HG02973 (cell line): ENCODE data around the gene B3GALT5.

ENCODE experiments used
- ATAC-seq: cut with Tn5 transposase; IDR thresholded peaks from one replicate; pipeline ENCODE4 v1.9.1; 2021; ENCODE audit warnings: moderate library complexity; ENCODE audit not compliant: unreplicated experiment

The B3GALT5 gene

DNA sequence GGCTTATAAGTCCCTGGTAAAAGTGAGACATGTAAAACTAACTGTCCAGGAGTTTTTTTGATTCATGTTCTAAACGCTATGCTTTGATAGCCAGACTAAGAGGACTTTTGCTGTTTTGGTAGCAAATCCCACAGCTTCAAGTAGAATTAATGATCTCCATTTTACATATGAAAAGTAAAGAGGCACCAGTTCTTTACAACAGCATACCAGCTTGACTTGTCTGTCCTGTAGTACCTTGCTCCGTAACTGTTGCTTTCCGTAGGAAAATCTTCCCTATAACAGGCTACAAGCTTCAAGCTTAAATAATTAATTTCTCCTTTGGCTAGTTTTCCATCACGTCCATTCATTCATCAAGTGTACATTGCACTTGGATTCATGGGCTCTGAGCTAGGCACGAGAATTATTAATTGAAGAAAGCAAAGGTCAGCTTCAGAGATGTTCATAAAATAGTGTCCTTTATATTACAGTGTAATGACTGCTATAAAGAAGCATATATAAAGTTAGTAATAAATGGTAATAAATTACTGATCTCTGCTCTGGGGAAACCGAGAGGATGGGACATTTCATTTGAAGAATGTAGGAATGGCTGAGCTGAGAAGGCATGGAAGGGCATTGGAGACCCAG is 29.2 kb downstream of the B3GALT5 start:
- ATAC-seq, result no peak

DNA sequence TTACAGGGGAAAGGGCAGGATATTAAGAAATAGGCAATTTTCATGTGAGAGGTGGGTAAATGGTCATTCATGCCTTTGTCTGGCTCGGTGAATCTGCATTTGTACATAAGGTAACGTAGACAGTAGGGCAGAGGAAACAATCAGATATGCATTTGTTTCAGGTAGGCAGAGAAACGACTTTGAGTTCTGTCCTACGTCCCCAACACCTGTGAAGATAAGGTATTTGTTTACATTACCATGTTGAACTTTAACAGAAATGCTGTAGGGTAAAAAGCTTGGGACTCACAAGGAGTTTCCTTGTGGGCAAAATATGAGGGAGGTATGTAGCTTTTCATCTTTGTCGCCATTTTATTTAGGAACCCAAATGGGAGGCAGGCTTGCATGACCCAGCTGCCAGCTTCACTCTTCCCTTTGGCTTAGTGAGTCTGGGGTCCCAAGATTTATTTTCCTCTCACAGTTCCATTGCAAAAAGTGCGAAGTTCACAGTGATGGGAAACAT is 31.4 kb downstream of the B3GALT5 start:
- no peak for ATAC-seq

DNA sequence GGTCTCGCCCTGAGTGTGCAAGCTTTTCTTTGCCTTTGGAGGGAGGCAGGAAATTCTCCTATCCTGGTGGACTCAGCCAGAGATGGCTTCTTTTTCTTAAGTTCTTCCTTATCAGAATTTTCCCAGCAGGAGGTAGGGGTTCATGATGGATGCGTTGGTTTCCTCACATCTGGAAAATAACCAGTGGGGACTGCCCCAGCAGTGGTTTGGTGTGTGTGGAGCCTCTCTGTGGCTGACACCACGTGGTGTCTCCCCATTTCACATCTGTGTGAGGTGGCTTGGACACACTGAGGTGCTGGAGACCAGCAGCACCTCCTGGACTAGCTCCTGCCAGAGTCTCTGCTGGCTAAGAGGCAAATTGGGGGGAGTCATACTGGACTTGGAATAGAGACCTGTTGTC is 32.6 kb downstream of the B3GALT5 start:
- no peak for ATAC-seq

- ATAC-seq, result no peak
Measured at GRCh38 chr21:39647476-39647875, 34.7 kb downstream of the B3GALT5 start.

- no peak for ATAC-seq
Measured at GRCh38 chr21:39648879-39649278, 36.1 kb downstream of the B3GALT5 start.

DNA sequence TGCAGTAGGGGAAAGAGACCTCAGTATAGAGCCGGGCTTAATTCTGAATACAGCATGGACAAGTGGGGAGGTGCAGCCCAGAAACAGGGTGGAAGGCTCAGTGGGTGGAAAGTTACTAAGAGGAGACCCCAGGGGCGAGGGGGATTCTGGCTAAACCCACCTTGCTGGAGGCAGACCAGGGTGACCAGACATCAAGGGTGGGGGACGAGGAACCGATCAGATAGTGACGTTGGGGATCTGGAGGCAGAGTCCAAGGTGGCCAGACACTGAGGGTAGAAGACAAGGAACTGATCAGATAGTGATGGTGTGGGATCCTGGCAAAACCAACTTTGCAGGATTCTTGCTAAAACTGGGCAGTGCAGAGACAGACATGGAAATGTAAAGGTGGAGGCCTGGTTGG is 36.8 kb downstream of the B3GALT5 start:
- ATAC-seq, result no peak

DNA sequence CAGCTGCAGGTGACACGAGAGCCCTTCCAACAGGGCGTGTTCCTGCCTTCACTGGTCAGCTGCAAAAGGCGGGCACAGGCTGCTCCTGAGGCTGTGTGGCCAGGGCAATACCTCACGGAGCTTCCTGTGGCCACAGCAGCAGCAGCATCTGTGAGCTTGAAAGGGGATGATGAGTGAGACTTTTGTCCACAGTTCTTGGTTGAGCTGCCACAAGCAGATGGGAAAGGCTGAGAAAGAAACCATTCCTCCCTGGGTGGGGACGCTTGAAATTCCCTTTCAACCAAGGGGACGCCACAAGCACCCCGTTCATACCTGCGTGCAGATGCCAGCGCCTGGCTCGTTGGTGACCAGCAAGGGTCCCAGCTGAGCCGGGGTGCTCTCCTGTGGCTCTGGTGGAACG is 37.6 kb downstream of the B3GALT5 start:
- no peak for ATAC-seq

GRCh38 chr21:39650801-39651200 is 38.1 kb downstream of the B3GALT5 start:
- no peak for ATAC-seq

- no peak for ATAC-seq
Measured at GRCh38 chr21:39651206-39651605, 38.5 kb downstream of the B3GALT5 start.

DNA sequence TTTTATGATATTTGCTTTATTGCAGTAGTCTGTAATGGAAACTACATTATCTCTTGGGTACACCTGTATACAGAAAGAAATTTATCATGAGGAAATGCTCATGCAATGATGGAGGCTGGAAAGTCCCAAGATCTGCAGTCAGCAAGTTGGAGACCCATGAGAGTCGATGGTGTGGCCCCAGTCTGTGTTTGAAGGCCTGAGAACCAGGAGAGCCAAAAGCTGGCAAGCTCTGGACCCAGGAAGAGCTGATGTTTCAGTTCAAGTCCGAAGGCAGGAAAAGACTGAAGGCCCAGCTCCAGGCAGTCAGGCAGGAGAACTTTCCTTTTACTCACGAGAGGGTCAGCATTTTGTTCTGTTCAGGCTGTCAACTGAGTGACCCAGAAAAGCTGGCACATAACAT is 42.2 kb downstream of the B3GALT5 start:
- no peak for ATAC-seq

GRCh38 chr21:39655589-39655988 is 42.8 kb downstream of the B3GALT5 start:
- ATAC-seq, result no peak

DNA sequence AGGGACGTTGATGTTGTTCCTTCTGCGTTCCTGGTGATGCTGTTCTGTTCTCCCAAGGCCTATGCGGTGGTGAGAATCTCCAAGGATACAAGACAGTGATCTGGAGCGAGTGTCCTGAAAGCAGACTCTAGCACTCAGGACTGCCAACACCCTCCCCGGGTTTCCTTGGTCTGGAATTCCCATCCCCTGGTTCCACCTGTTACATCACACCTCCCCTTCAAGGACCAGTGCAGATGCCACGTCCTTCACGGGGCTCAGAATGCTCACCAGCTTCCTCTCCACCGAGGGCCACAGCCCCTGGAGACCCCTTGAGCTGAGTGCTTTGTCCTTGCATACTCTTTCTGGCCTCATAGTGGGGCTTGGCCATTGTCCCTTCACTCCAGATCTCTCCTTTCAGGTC is 43.5 kb downstream of the B3GALT5 start:
- no peak for ATAC-seq

- ATAC-seq, result no peak
Measured at GRCh38 chr21:39657091-39657689, 44.5 kb downstream of the B3GALT5 start.

GRCh38 chr21:39658066-39658465 is 45.3 kb downstream of the B3GALT5 start:
- no peak for ATAC-seq

DNA sequence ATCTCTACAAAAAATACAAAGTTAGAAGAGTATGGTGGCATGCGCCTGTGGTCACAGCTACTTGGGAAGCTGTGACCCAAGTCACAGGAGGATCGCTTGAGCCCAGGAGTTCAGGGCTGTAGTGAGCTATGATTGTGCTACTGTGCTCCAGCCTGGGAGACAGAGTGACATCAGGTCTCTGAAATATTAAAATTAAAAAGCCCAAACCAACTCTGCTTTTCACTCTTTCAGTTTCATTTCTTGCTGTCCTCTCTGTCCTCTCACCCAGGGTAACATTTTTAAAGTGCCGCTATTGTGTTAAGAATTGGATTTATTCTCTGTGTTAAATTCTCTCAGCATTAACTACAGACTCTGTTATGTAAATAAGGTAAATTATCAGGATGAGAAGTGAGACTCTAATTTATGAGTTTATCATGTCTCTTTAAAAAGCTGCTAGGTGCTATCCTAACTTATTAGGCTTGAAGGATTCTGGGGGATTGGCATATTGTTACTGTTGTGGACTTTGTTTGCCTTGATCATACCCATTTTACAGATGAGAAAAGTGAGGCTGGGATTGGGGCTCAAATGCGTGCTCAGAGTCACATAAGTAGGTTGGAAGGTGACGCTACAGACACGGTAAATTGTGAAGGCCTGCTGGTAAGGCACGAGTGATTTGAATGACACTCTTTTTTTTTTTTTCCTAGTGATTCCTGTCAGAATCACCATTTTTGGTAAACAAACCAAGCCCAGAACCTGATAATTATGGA is 46.5 kb downstream of the B3GALT5 start:
- no peak for ATAC-seq

- ATAC-seq, result no peak
Measured at GRCh38 chr21:39660191-39660980, 47.6 kb downstream of the B3GALT5 start.

DNA sequence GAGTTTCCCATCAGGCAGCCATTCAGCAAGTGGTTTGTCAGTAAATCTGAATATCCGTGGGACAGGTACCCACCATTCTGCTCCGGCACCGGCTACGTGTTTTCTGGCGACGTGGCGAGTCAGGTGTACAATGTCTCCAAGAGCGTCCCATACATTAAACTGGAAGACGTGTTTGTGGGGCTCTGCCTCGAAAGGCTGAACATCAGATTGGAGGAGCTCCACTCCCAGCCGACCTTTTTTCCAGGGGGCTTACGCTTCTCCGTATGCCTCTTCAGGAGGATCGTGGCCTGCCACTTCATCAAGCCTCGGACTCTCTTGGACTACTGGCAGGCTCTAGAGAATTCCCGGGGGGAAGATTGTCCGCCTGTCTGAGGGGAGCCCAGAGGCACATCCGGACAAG is 48.4 kb downstream of the B3GALT5 start:
- ATAC-seq, result no peak

GRCh38 chr21:39661740-39662139 is 49.0 kb downstream of the B3GALT5 start:
- no peak for ATAC-seq

DNA sequence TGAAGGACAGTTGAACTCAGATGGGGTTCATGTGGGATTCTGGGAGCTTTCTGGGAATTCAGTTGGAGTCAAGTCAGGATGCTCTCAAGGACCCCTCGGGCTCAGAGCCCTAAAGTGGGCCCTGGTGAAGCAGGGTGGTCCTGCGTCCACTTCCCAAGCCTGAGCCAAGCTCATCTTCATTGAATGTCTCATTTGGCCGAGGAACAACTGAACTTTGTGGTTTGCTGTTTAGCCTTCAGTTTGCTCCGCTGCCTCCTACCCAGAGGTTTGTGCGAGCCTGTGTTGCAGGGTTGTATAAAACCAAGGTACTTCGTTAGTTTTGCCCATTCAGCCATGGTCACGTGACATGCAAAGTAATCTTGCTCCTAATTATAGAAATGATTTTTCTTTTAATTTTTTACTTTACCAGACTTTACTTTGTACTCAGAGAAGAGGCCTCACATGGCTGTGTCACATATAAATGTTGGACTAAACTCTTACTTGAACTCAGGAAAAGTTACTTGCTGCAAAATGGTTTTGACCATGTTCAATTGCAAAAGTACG is 49.7 kb downstream of the B3GALT5 start:
- no peak for ATAC-seq

DNA sequence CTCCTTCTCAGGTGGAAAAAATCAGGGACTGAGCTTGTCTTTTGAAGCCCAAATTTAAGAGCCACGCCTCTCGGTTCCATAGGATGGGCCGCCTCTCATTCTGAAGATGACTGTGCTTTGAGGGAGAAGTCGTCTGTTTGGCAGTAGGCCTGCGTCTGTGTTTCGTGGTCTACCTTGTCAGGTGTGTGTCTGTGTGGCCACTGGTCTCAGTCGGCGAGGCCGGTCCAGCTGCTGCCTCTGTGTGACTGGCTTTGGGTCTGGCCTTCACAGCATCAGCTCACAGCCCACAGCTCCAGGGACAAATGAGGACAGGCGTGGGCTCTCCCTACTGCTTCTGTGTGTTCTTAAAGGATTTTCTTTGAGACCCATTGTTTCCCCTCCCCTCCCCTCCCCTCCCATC is 50.3 kb downstream of the B3GALT5 start:
- ATAC-seq, result no peak
